GM23338 (cell line): ENCODE data around the gene NID2. TPM values are rescaled to one million over a fixed set of nuclear protein-coding genes. Genes with fewer than 3 reads are reported as not detected.

ENCODE experiments used
- ATAC-seq: fragments of 200-7000 bp; cut with Tn5 transposase; 3 replicates; pipeline ENCODE4 v1.9.1; 2020
- DNase-seq: peaks from one replicate; pipeline ENCODE4 v3.0.0-alpha.2; 2015; ENCODE audit warnings: low spot score
- H2AFZ ChIP-seq: fragments of 200-600 bp; sonication (generic); 2 replicates; pipeline ENCODE4 v1.8.0; 2016; ENCODE audit warnings: antibody characterized with exemption, mild to moderate bottlenecking, moderate library complexity
- H3F3A ChIP-seq: fragments of 200-600 bp; sonication (generic); replicated peaks from 2 replicates; pipeline ENCODE4 v1.8.0; 2017; ENCODE audit warnings: antibody characterized with exemption, mixed run types, low read depth
- H3K27ac ChIP-seq: fragments of 200-600 bp; sonication (generic); 2 replicates; pipeline ENCODE4 v1.6.1; 2016; ENCODE audit warnings: low read depth
- H3K27me3 ChIP-seq: fragments of 200-600 bp; sonication (generic); 2 replicates; pipeline ENCODE4 v1.8.0; 2016; ENCODE audit warnings: mild to moderate bottlenecking, mixed run types, moderate library complexity; ENCODE audit not compliant: insufficient read depth
- H3K36me3 ChIP-seq: fragments of 200-600 bp; sonication (generic); 2 replicates; pipeline ENCODE4 v1.8.0; 2016; ENCODE audit warnings: mild to moderate bottlenecking; ENCODE audit not compliant: insufficient read depth
- H3K4me1 ChIP-seq: fragments of 200-600 bp; sonication (generic); 2 replicates; pipeline ENCODE4 v1.8.0; 2016; ENCODE audit warnings: mild to moderate bottlenecking, moderate library complexity; ENCODE audit not compliant: insufficient read depth
- H3K4me2 ChIP-seq: fragments of 200-600 bp; sonication (generic); 2 replicates; pipeline ENCODE4 v1.7.1; 2017; ENCODE audit warnings: mixed run types
- H3K4me3 ChIP-seq: fragments of 200-600 bp; sonication (generic); 2 replicates; pipeline ENCODE4 v1.6.1; 2016; ENCODE audit warnings: mixed run types
- H3K79me2 ChIP-seq: fragments of 200-600 bp; sonication (generic); replicated peaks from 2 replicates; pipeline ENCODE4 v1.8.0; 2017; ENCODE audit warnings: mild to moderate bottlenecking; ENCODE audit not compliant: insufficient read depth
- H3K9me2 ChIP-seq: fragments of 200-600 bp; sonication (generic); 2 replicates; pipeline ENCODE4 v1.8.0; 2017; ENCODE audit not compliant: insufficient read depth
- H4K20me1 ChIP-seq: fragments of 200-600 bp; sonication (generic); replicated peaks from 2 replicates; pipeline ENCODE4 v1.8.0; 2017; ENCODE audit warnings: mild to moderate bottlenecking; ENCODE audit not compliant: insufficient read depth
- H3K27ac Mint-ChIP-seq: 2 replicates; pipeline ENCODE4 v1.8.0; 2020; ENCODE audit warnings: inconsistent platforms, mild to moderate bottlenecking, moderate library complexity, mixed read lengths
- H3K27me3 Mint-ChIP-seq: 3 replicates; pipeline ENCODE4 v1.8.0; 2022; ENCODE audit warnings: low read depth, mild to moderate bottlenecking, moderate library complexity, mixed read lengths, inconsistent platforms; ENCODE audit not compliant: insufficient read depth, poor library complexity
- H3K36me3 Mint-ChIP-seq: 3 replicates; pipeline ENCODE4 v1.8.0; 2021; ENCODE audit warnings: low read depth, mild to moderate bottlenecking, inconsistent platforms, moderate library complexity, mixed read lengths
- H3K4me1 Mint-ChIP-seq: 3 replicates; pipeline ENCODE4 v1.8.0; 2020; ENCODE audit warnings: mild to moderate bottlenecking, inconsistent platforms, mixed read lengths
- H3K4me3 Mint-ChIP-seq: 3 replicates; pipeline ENCODE4 v1.8.0; 2021; ENCODE audit warnings: moderate library complexity, mild to moderate bottlenecking, inconsistent platforms, mixed read lengths
- H3K9me3 Mint-ChIP-seq: 3 replicates; pipeline ENCODE4 v1.8.0; 2020; ENCODE audit warnings: moderate library complexity, mild to moderate bottlenecking, inconsistent platforms, mixed read lengths
- CREB1 ChIP-seq: fragments of 250-450 bp; sonication (Bioruptor Pico); IDR thresholded peaks from 2 replicates; pipeline ENCODE4 v1.5.0; 2020; ENCODE audit warnings: low read depth, mild to moderate bottlenecking, moderate library complexity
- ETS1 ChIP-seq: IDR thresholded peaks from 2 replicates; pipeline ENCODE4 v1.6.1; 2016; ENCODE audit warnings: antibody characterized with exemption
- EZH2 ChIP-seq: fragments of 200-600 bp; sonication (generic); IDR thresholded peaks from one replicate; pipeline ENCODE4 v1.8.0; 2017; ENCODE audit warnings: antibody characterized with exemption, mild to moderate bottlenecking, low read depth; ENCODE audit not compliant: unreplicated experiment
- EZH2phosphoT487 ChIP-seq: fragments of 200-600 bp; sonication (generic); IDR thresholded peaks from one replicate; pipeline ENCODE4 v1.8.1; 2018; ENCODE audit warnings: antibody characterized with exemption; ENCODE audit not compliant: unreplicated experiment
- JUNB ChIP-seq: IDR thresholded peaks from one replicate; pipeline ENCODE4 v1.6.1; 2016; ENCODE audit warnings: antibody characterized with exemption; ENCODE audit not compliant: unreplicated experiment
- NANOG ChIP-seq: IDR thresholded peaks from 2 replicates; pipeline ENCODE4 v1.6.1; 2016; ENCODE audit warnings: antibody characterized with exemption, borderline replicate concordance
- POLR2AphosphoS5 ChIP-seq: IDR thresholded peaks from 2 replicates; pipeline ENCODE4 v1.6.1; 2016; ENCODE audit warnings: antibody characterized with exemption, low read depth
- STAT1 ChIP-seq: IDR thresholded peaks from one replicate; pipeline ENCODE4 v1.6.1; 2016; ENCODE audit warnings: antibody characterized with exemption; ENCODE audit not compliant: unreplicated experiment
- ZNF114 ChIP-seq: fragments of 250-450 bp; sonication (Bioruptor Pico); IDR thresholded peaks from 2 replicates; pipeline ENCODE4 v1.5.0; 2020; ENCODE audit warnings: mild to moderate bottlenecking, moderate library complexity
- ZNF331 ChIP-seq: fragments of 250-450 bp; sonication (Bioruptor Pico); IDR thresholded peaks from 2 replicates; pipeline ENCODE4 v1.5.0; 2020; ENCODE audit warnings: low read depth, mild to moderate bottlenecking, moderate library complexity
- polyA plus RNA-seq: library from polyadenylated mRNA; unstranded; fragments of >200 nt; fragmentation: Nextera tagmentation; extraction: Ambion mirVana; gene quantifications from 2 replicates; pipeline ENCODE4 v1.2.1, GENCODE V29; 2016
- total RNA-seq: library from RNA; depleted of rRNA; stranded (reverse); fragments of >200 nt; shearing (Covaris generic); gene quantifications from 2 replicates; pipeline ENCODE4 v1.2.3, GENCODE V29; 2014
- TF ChIP-seq, protein P1 (sequence below): fragments of 250-450 bp; sonication (Bioruptor Pico); IDR thresholded peaks from 2 replicates; pipeline ENCODE4 v1.5.0; 2020; ENCODE audit warnings: mild to moderate bottlenecking, moderate library complexity
- TF ChIP-seq, protein P2 (sequence below): IDR thresholded peaks from one replicate; pipeline ENCODE4 v1.6.1; 2018; ENCODE audit warnings: antibody characterized with exemption; ENCODE audit not compliant: unreplicated experiment

Gene NID2
- total and polyA plus RNA-seq, 2 experiments from 2014 or later: 4.3 to 10.4 TPM

GRCh38 chr14:52039124-52039815 lies 29.6 kb downstream of the NID2 start (continued):
- no peak for TF ChIP-seq JUNB
- TF ChIP-seq CREB1 (CRISPR knock-in tag): no peak

DNA sequence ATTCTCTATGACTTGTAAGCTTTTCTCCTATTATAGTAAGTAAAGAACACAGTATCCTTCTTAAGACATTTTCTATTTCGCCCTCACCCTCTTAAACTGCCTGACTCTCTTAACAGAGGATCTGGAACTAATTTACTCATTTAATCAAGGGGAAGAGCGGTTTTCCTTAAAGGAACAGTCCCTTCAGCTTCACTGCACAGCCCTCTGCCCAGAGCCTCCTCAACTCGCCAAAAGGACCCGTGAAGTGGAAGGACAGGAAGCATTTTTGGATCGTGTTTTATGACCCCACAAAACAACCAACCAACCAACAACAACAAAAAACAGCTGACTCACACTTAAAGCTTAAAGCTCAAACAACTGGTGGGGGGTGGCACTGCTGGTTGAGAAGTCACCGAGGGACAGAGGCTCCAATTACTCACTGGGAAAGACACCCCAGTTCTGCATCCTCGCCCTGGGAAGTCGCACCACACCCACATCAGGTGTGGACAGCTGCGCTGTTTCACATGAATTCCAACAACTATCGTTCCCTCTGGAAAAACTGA lies 35.7 kb downstream of the NID2 start:
- Histone ChIP-seq H3K36me3 (no peaks in the 10 kb centered on the region), H2AFZ (peak overlapping the region; percentile 85), H3K4me3 (no peak overlapping the region), H3K4me2 (no peak overlapping the region), H3K4me1 (0 out of 2 replicates have a peak, but pooled peaks cover 2% of the 10 kb centered on the region), H3K9me2 (no peaks in the 10 kb centered on the region; the same call in 1 of the 2 replicates), H3K27ac (no peak overlapping the region), H3K27me3 (no peaks in the 10 kb centered on the region), H4K20me1 (no peaks in the 10 kb centered on the region), H3K79me2 (no peaks in the 10 kb centered on the region), H3F3A (no peaks in the 10 kb centered on the region)
- DNase-seq (peak; percentile 30), ATAC-seq (no peak)
- Mint-ChIP-seq H3K27ac (peak overlapping the region; percentile 50), H3K36me3 (no peaks in the 10 kb centered on the region; the same call in 2 of the 3 replicates), H3K4me3 (no peak overlapping the region), H3K9me3 (no peaks in the 10 kb centered on the region), H3K27me3 (peaks cover 6% of the 10 kb centered on the region), H3K4me1 (peaks cover 5% of the 10 kb centered on the region)
- TF ChIP-seq EZH2phosphoT487 (no peak), POLR2AphosphoS5 (no peak), STAT1 (no peak), CREB1 (CRISPR knock-in tag) (no peak), EZH2 (no peak), ETS1 (no peak), ZNF331 (CRISPR knock-in tag) (no peak), ZNF114 (no peak), NANOG (no peak)
- TF ChIP-seq, protein P1, sequence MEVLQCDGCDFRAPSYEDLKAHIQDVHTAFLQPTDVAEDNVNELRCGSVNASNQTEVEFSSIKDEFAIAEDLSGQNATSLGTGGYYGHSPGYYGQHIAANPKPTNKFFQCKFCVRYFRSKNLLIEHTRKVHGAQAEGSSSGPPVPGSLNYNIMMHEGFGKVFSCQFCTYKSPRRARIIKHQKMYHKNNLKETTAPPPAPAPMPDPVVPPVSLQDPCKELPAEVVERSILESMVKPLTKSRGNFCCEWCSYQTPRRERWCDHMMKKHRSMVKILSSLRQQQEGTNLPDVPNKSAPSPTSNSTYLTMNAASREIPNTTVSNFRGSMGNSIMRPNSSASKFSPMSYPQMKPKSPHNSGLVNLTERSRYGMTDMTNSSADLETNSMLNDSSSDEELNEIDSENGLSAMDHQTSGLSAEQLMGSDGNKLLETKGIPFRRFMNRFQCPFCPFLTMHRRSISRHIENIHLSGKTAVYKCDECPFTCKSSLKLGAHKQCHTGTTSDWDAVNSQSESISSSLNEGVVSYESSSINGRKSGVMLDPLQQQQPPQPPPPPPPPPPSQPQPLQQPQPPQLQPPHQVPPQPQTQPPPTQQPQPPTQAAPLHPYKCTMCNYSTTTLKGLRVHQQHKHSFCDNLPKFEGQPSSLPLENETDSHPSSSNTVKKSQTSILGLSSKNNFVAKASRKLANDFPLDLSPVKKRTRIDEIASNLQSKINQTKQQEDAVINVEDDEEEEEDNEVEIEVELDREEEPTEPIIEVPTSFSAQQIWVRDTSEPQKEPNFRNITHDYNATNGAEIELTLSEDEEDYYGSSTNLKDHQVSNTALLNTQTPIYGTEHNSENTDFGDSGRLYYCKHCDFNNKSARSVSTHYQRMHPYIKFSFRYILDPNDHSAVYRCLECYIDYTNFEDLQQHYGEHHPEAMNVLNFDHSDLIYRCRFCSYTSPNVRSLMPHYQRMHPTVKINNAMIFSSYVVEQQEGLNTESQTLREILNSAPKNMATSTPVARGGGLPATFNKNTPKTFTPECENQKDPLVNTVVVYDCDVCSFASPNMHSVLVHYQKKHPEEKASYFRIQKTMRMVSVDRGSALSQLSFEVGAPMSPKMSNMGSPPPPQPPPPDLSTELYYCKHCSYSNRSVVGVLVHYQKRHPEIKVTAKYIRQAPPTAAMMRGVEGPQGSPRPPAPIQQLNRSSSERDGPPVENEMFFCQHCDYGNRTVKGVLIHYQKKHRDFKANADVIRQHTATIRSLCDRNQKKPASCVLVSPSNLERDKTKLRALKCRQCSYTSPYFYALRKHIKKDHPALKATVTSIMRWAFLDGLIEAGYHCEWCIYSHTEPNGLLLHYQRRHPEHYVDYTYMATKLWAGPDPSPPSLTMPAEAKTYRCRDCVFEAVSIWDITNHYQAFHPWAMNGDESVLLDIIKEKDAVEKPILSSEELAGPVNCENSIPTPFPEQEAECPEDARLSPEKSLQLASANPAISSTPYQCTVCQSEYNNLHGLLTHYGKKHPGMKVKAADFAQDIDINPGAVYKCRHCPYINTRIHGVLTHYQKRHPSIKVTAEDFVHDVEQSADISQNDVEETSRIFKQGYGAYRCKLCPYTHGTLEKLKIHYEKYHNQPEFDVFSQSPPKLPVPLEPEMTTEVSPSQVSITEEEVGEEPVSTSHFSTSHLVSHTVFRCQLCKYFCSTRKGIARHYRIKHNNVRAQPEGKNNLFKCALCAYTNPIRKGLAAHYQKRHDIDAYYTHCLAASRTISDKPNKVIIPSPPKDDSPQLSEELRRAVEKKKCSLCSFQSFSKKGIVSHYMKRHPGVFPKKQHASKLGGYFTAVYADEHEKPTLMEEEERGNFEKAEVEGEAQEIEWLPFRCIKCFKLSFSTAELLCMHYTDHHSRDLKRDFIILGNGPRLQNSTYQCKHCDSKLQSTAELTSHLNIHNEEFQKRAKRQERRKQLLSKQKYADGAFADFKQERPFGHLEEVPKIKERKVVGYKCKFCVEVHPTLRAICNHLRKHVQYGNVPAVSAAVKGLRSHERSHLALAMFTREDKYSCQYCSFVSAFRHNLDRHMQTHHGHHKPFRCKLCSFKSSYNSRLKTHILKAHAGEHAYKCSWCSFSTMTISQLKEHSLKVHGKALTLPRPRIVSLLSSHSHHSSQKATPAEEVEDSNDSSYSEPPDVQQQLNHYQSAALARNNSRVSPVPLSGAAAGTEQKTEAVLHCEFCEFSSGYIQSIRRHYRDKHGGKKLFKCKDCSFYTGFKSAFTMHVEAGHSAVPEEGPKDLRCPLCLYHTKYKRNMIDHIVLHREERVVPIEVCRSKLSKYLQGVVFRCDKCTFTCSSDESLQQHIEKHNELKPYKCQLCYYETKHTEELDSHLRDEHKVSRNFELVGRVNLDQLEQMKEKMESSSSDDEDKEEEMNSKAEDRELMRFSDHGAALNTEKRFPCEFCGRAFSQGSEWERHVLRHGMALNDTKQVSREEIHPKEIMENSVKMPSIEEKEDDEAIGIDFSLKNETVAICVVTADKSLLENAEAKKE: no peak
- TF ChIP-seq, protein P2, sequence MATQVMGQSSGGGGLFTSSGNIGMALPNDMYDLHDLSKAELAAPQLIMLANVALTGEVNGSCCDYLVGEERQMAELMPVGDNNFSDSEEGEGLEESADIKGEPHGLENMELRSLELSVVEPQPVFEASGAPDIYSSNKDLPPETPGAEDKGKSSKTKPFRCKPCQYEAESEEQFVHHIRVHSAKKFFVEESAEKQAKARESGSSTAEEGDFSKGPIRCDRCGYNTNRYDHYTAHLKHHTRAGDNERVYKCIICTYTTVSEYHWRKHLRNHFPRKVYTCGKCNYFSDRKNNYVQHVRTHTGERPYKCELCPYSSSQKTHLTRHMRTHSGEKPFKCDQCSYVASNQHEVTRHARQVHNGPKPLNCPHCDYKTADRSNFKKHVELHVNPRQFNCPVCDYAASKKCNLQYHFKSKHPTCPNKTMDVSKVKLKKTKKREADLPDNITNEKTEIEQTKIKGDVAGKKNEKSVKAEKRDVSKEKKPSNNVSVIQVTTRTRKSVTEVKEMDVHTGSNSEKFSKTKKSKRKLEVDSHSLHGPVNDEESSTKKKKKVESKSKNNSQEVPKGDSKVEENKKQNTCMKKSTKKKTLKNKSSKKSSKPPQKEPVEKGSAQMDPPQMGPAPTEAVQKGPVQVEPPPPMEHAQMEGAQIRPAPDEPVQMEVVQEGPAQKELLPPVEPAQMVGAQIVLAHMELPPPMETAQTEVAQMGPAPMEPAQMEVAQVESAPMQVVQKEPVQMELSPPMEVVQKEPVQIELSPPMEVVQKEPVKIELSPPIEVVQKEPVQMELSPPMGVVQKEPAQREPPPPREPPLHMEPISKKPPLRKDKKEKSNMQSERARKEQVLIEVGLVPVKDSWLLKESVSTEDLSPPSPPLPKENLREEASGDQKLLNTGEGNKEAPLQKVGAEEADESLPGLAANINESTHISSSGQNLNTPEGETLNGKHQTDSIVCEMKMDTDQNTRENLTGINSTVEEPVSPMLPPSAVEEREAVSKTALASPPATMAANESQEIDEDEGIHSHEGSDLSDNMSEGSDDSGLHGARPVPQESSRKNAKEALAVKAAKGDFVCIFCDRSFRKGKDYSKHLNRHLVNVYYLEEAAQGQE: no peak
